H1 (cell line): ENCODE data around the gene SCRG1. TPM values are rescaled to one million over a fixed set of nuclear protein-coding genes. Genes with fewer than 3 reads are reported as not detected.

Experiments used
- TBP ChIP-seq: IDR thresholded peaks from 2 replicates; pipeline ENCODE4 v1.6.1; 2011; ENCODE audit warnings: low read depth, low read length, improper control_type of control experiment
- USF2 ChIP-seq: IDR thresholded peaks from 2 replicates; pipeline ENCODE4 v1.6.1; 2011; ENCODE audit warnings: low read length, improper control_type of control experiment
- YY1 ChIP-seq: IDR thresholded peaks from 2 replicates; pipeline ENCODE4 v1.6.1; 2011; ENCODE audit warnings: low read depth, mild to moderate bottlenecking, low read length
- polyA plus RNA-seq, 7 experiments: library from polyadenylated mRNA; depleted of rRNA in 3 of 7; stranded (reverse) in 5 of 7; unstranded in 2 of 7; fragments of >200 nt in 5 of 7; fragments of 200-250 nt in 2 of 7; gene quantifications; 1 replicate in 5 of 7; 2 replicates in 1 of 7; 4 replicates in 1 of 7; pipeline versions ENCODE4 v1.2.1 to v1.2.3, GENCODE V29; 2011 to 2013; ENCODE audit warnings: missing spikeins in 2 of 7, mixed read lengths in 2 of 7
- total RNA-seq: library from RNA; stranded (reverse); fragmentation: NEBNext Ultra II Directional; extraction: Animal tissue kit (Norgen Biotek cat#: 25700); gene quantifications from 2 replicates; pipeline ENCODE4 v1.2.1, GENCODE V29; 2021
- TF ChIP-seq, protein P1 (sequence below), 3 experiments: IDR thresholded peaks; 1 replicate in 2 of 3; 2 replicates in 1 of 3; pipeline versions ENCODE4 v1.5.1 to v1.6.1; 2011; ENCODE audit warnings: low read length in 3 of 3, mild to moderate bottlenecking in 3 of 3, inconsistent platforms in 2 of 3, low read depth in 1 of 3, moderate library complexity in 1 of 3; ENCODE audit not compliant: insufficient read depth in 1 of 3; ENCODE audit errors: control extremely low read depth in 1 of 3

The SCRG1 gene
- total and polyA plus RNA-seq, 2 of the 8 experiments (the other 6 are each of a cell fraction or from before 2014, with no cell fraction given), result not detected

DNA sequence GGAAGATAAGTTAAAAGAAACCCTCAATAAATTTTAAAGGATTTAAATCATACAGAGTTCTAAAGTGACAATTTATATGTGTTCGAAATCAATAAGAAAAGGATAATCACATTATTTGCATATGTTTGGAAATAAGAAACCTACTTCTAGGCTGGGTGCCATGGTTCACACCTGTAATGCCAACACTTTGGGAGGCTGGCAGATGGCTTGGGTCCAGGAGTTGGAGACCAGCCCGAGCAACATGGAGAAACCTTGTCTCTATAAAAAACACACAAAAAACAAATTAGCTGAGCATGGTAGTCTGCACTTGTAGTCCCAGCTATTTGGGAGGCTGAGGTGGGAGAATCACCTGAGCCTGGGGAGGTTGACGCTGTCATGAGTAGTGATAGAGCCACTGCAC is 36.2 kb downstream of the SCRG1 start (continued):
- TF ChIP-seq USF2 (no peak), TBP (no peak), YY1 (no peak)
- TF ChIP-seq, protein P1, sequence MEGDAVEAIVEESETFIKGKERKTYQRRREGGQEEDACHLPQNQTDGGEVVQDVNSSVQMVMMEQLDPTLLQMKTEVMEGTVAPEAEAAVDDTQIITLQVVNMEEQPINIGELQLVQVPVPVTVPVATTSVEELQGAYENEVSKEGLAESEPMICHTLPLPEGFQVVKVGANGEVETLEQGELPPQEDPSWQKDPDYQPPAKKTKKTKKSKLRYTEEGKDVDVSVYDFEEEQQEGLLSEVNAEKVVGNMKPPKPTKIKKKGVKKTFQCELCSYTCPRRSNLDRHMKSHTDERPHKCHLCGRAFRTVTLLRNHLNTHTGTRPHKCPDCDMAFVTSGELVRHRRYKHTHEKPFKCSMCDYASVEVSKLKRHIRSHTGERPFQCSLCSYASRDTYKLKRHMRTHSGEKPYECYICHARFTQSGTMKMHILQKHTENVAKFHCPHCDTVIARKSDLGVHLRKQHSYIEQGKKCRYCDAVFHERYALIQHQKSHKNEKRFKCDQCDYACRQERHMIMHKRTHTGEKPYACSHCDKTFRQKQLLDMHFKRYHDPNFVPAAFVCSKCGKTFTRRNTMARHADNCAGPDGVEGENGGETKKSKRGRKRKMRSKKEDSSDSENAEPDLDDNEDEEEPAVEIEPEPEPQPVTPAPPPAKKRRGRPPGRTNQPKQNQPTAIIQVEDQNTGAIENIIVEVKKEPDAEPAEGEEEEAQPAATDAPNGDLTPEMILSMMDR (IDR thresholded peaks at IDR 0.05; ENCODE audit: control extremely low read depth in 1 of 3, insufficient read depth in 1 of 3, low read depth in 1 of 3, low read length in 3 of 3), result no peak
